Sigmoid colon (tissue), 7 donors: ENCODE measurements around the gene ARHGEF28. TPM values are rescaled to one million over a fixed set of nuclear protein-coding genes. Genes with fewer than 3 reads are reported as not detected.

Source experiments
- DNase-seq: peaks from one replicate; pipeline ENCODE4 v3.0.0-alpha.2; 2019
- H3K27ac ChIP-seq, 4 donors: fragments of 200-600 bp; sonication (generic); one replicate each; pipeline ENCODE4 v1.5.1; 2016 to 2019; ENCODE audit warnings: mild to moderate bottlenecking in 1 of 4
- H3K27me3 ChIP-seq, 3 donors: fragments of 200-600 bp; sonication (generic); one replicate each; pipeline ENCODE4 v1.5.1; 2019; ENCODE audit warnings: mild to moderate bottlenecking in 1 of 3
- H3K36me3 ChIP-seq, 4 donors: fragments of 200-600 bp; sonication (generic); one replicate each; pipeline ENCODE4 v1.5.1; 2016 to 2019
- H3K4me1 ChIP-seq, 4 donors: fragments of 200-600 bp; sonication (generic); one replicate each; pipeline ENCODE4 v1.5.1; 2017 to 2019
- H3K4me3 ChIP-seq, 4 donors: fragments of 200-600 bp; sonication (generic); one replicate each; pipeline ENCODE4 v1.5.1; 2017 to 2019; ENCODE audit warnings: mild to moderate bottlenecking in 2 of 4, moderate library complexity in 1 of 4
- H3K9me3 ChIP-seq, 4 donors: fragments of 200-600 bp in 3 of 4; sonication (generic) in 3 of 4; one replicate each; pipeline versions ENCODE4 v1.5.1 to v1.6.1; 2013 to 2019
- EP300 ChIP-seq, 4 donors: sonication (generic); formaldehyde crosslinking; IDR thresholded peaks; one replicate each; pipeline ENCODE4 v1.6.1; 2017; ENCODE audit warnings: antibody characterized with exemption in 4 of 4
- POLR2A ChIP-seq, 2 donors: fragments of 450-650 bp; IDR thresholded peaks; one replicate each; pipeline ENCODE4 v1.6.1; 2016; ENCODE audit warnings: antibody characterized with exemption in 2 of 2, mild to moderate bottlenecking in 2 of 2, moderate library complexity in 2 of 2
- POLR2AphosphoS5 ChIP-seq, 4 donors: sonication (generic); formaldehyde crosslinking; IDR thresholded peaks; one replicate each; pipeline ENCODE4 v1.6.1; 2017; ENCODE audit warnings: antibody characterized with exemption in 4 of 4
- WGBS, 2 donors: extraction: QIAGEN DNeasy Blood & Tissue Kit; methylation state at CpG; one replicate each; pipeline ENCODE4 v1.1.7; 2013; 5-methylcytosine and 5-hydroxymethylcytosine counted together
- intact Hi-C: fragments of 100-400 bp; cut with DNase I; formaldehyde crosslinking; loops from one replicate; pipeline ENCODE4 v1.15.1; 2023
- polyA plus RNA-seq, 3 donors: library from polyadenylated mRNA; stranded (reverse); fragments of 200-250 nt; gene quantifications; one replicate each; pipeline ENCODE4 v1.2.3, GENCODE V29; 2013
- total RNA-seq, 4 donors: library from RNA; depleted of rRNA; stranded (reverse); fragments of >200 nt; gene quantifications; one replicate each; pipeline ENCODE4 v1.1.0, GENCODE V29; 2016
- TF ChIP-seq, protein P1 (sequence below), 4 experiments: fragments of 450-650 bp in 3 of 4; fragments of 200-600 bp in 1 of 4; IDR thresholded peaks; one replicate each; pipeline ENCODE4 v1.5.1; 2016 to 2019; ENCODE audit warnings: antibody characterized with exemption in 4 of 4, mild to moderate bottlenecking in 3 of 4, moderate library complexity in 2 of 4
- donor health status: healthy with polysubstance abuse.
- donor health status: Bipolar disorder and iron deficiency.
- donor health status: healthy.

Gene ARHGEF28
- total and polyA plus RNA-seq, 7 donors = 3.0 to 6.9 (median 3.7) TPM

- Histone ChIP-seq H3K36me3 (no peaks in the 10 kb centered on the region), H3K4me3 (no peak overlapping the region), H3K27me3 (no peaks in the 10 kb centered on the region), H3K9me3 (no peaks in the 10 kb centered on the region), H3K4me1 (no peaks in the 10 kb centered on the region), H3K27ac (no peak overlapping the region)
- TF ChIP-seq, protein P1, sequence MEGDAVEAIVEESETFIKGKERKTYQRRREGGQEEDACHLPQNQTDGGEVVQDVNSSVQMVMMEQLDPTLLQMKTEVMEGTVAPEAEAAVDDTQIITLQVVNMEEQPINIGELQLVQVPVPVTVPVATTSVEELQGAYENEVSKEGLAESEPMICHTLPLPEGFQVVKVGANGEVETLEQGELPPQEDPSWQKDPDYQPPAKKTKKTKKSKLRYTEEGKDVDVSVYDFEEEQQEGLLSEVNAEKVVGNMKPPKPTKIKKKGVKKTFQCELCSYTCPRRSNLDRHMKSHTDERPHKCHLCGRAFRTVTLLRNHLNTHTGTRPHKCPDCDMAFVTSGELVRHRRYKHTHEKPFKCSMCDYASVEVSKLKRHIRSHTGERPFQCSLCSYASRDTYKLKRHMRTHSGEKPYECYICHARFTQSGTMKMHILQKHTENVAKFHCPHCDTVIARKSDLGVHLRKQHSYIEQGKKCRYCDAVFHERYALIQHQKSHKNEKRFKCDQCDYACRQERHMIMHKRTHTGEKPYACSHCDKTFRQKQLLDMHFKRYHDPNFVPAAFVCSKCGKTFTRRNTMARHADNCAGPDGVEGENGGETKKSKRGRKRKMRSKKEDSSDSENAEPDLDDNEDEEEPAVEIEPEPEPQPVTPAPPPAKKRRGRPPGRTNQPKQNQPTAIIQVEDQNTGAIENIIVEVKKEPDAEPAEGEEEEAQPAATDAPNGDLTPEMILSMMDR (IDR thresholded peaks at IDR 0.05) = no peak
- TF ChIP-seq EP300 (IDR thresholded peaks at IDR 0.05) (no peak), POLR2AphosphoS5 (IDR thresholded peaks at IDR 0.05) (no peak), POLR2A (IDR thresholded peaks at IDR 0.05) (no peak)
- no peak for DNase-seq
- intact Hi-C loops = no loop called here
- 73 to 92% methylated on average over 3 of the region's 3 CpGs for WGBS, 2 donors
These were observed 52.8 kb downstream of the ARHGEF28 start for GRCh38 chr5:73678807-73679206.

- WGBS, 2 donors = 89 to 96% methylated on average over 1 of the region's 1 CpG
- no peak for DNase-seq
- H3K27ac ChIP-seq = no peak overlapping the region
- no peaks in the 10 kb centered on the region for H3K4me1 ChIP-seq
- H3K27me3 ChIP-seq = no peaks in the 10 kb centered on the region
- no peaks in the 10 kb centered on the region for H3K36me3 ChIP-seq
- intact Hi-C loops = no loop called here
- TF ChIP-seq POLR2AphosphoS5 (IDR thresholded peaks at IDR 0.05) = no peak
- TF ChIP-seq EP300 (IDR thresholded peaks at IDR 0.05) = no peak
- no peak for TF ChIP-seq POLR2A (IDR thresholded peaks at IDR 0.05)
- TF ChIP-seq, protein P1 (IDR thresholded peaks at IDR 0.05) = no peak
- H3K9me3 ChIP-seq = no peaks in the 10 kb centered on the region
- H3K4me3 ChIP-seq = no peak overlapping the region
These were observed 56.2 kb downstream of the ARHGEF28 start for GRCh38 chr5:73682176-73682575.

GRCh38 chr5:73684691-73685090 lies 58.7 kb downstream of the ARHGEF28 start:
- no peak for DNase-seq
- intact Hi-C loops = no loop called here
- no peak overlapping the region for H3K4me3 ChIP-seq
- no peaks in the 10 kb centered on the region for H3K9me3 ChIP-seq
- H3K4me1 ChIP-seq = no peaks in the 10 kb centered on the region
- 78 to 84% methylated on average over 7 of the region's 7 CpGs for WGBS, 2 donors
- H3K36me3 ChIP-seq = no peaks in the 10 kb centered on the region
- no peaks in the 10 kb centered on the region for H3K27me3 ChIP-seq
- no peak overlapping the region for H3K27ac ChIP-seq
- TF ChIP-seq, protein P1 (IDR thresholded peaks at IDR 0.05) = no peak
- TF ChIP-seq POLR2AphosphoS5 (IDR thresholded peaks at IDR 0.05) (no peak), EP300 (IDR thresholded peaks at IDR 0.05) (no peak), POLR2A (IDR thresholded peaks at IDR 0.05) (no peak)

GRCh38 chr5:73686912-73687311 lies 60.9 kb downstream of the ARHGEF28 start:
- no peaks in the 10 kb centered on the region for H3K4me1 ChIP-seq
- WGBS, 2 donors = 58 to 63% methylated on average over 1 of the region's 1 CpG
- DNase-seq = no peak
- no peaks in the 10 kb centered on the region for H3K27me3 ChIP-seq
- intact Hi-C loops = no loop called here
- no peak for TF ChIP-seq POLR2A (IDR thresholded peaks at IDR 0.05)
- TF ChIP-seq POLR2AphosphoS5 (IDR thresholded peaks at IDR 0.05) = no peak
- TF ChIP-seq EP300 (IDR thresholded peaks at IDR 0.05) = no peak
- TF ChIP-seq, protein P1 (IDR thresholded peaks at IDR 0.05) = no peak
- no peaks in the 10 kb centered on the region for H3K36me3 ChIP-seq
- H3K9me3 ChIP-seq = no peaks in the 10 kb centered on the region
- H3K4me3 ChIP-seq = no peak overlapping the region
- H3K27ac ChIP-seq = no peak overlapping the region

- WGBS, 2 donors = 80 to 82% methylated on average over 1 of the region's 1 CpG
These were observed 61.4 kb downstream of the ARHGEF28 start for GRCh38 chr5:73687357-73687756.

More at GRCh38 chr5:73687357-73687756, 61.4 kb downstream of the ARHGEF28 start:
- no peaks in the 10 kb centered on the region for H3K27me3 ChIP-seq
- H3K4me3 ChIP-seq = no peak overlapping the region
- H3K27ac ChIP-seq = no peak overlapping the region
- intact Hi-C loops = no loop called here
- no peaks in the 10 kb centered on the region for H3K36me3 ChIP-seq
- TF ChIP-seq POLR2A (IDR thresholded peaks at IDR 0.05) (no peak), POLR2AphosphoS5 (IDR thresholded peaks at IDR 0.05) (no peak), EP300 (IDR thresholded peaks at IDR 0.05) (no peak)
- TF ChIP-seq, protein P1 (IDR thresholded peaks at IDR 0.05) = no peak
- DNase-seq = no peak
- no peaks in the 10 kb centered on the region for H3K9me3 ChIP-seq
- no peaks in the 10 kb centered on the region for H3K4me1 ChIP-seq
